IMR-90 (cell line): ENCODE measurements around the gene SNAP25. TPM values are rescaled to one million over a fixed set of nuclear protein-coding genes. Genes with fewer than 3 reads are reported as not detected.

ENCODE experiments used
- ATAC-seq: fragments of 200-7000 bp; cut with Tn5 transposase; 2 replicates; pipeline ENCODE4 v1.9.1; 2020; ENCODE audit warnings: low read depth, mild to moderate bottlenecking, moderate library complexity
- BruUV-seq: library from RNA; stranded (reverse); fragments of 400-500 nt; replicated peaks from 2 replicates; lab custom pipeline; 2021; lab: Mats Ljungman, UMichigan
- CTCF ChIA-PET: fragments of 300-600 bp; formaldehyde crosslinking; extraction: SDS; loops from one replicate; lab custom pipeline; 2021; ENCODE audit warnings: antibody characterized with exemption; lab: Yijun Ruan, JAX
- POLR2A ChIA-PET: fragments of 300-600 bp; sonication (Branson Sonifier 250); formaldehyde crosslinking; loops from one replicate; lab custom pipeline; 2022; ENCODE audit warnings: antibody characterized with exemption; ENCODE audit not compliant: unreplicated experiment; lab: Charles Lee
- DNase-seq: peaks from one replicate; pipeline ENCODE4 v3.0.0; 2013
- H2AFZ ChIP-seq: replicated peaks from 2 replicates; pipeline ENCODE3; 2013; ENCODE audit warnings: low read length, mild to moderate bottlenecking; ENCODE audit not compliant: poor library complexity
- H2AK5ac ChIP-seq: 2 replicates; pipeline ENCODE4 v1.6.1; 2013; ENCODE audit warnings: low read depth, low read length, inconsistent platforms
- H2AK9ac ChIP-seq: replicated peaks from 2 replicates; pipeline ENCODE3; 2013; ENCODE audit warnings: mild to moderate bottlenecking, low read depth, low read length, moderate library complexity; ENCODE audit not compliant: poor library complexity
- H2BK120ac ChIP-seq: 2 replicates; pipeline ENCODE4 v1.6.1; 2013; ENCODE audit warnings: low read depth, low read length, inconsistent platforms
- H2BK15ac ChIP-seq: 3 replicates; pipeline ENCODE4 v1.6.1; 2013; ENCODE audit warnings: low read depth, low read length, inconsistent platforms
- H2BK20ac ChIP-seq: 2 replicates; pipeline ENCODE4 v1.6.1; 2013; ENCODE audit warnings: low read depth, mild to moderate bottlenecking, inconsistent platforms, low read length, moderate library complexity
- H2BK5ac ChIP-seq: 2 replicates; pipeline ENCODE4 v1.6.1; 2013; ENCODE audit warnings: mild to moderate bottlenecking, low read depth, low read length, inconsistent platforms; ENCODE audit not compliant: poor library complexity, severe bottlenecking
- H3K14ac ChIP-seq: replicated peaks from 2 replicates; pipeline ENCODE4 v1.6.1; 2013; ENCODE audit warnings: low read depth, low read length, inconsistent platforms
- H3K18ac ChIP-seq: 2 replicates; pipeline ENCODE4 v1.6.1; 2013; ENCODE audit warnings: low read depth, low read length, control low read depth
- H3K23ac ChIP-seq: 2 replicates; pipeline ENCODE4 v1.6.1; 2013; ENCODE audit warnings: low read depth, low read length, inconsistent platforms
- H3K27ac ChIP-seq: 2 replicates; pipeline ENCODE4 v1.5.1; 2013; ENCODE audit warnings: mild to moderate bottlenecking, control low read depth, low read length; ENCODE audit not compliant: insufficient read depth
- H3K27me3 ChIP-seq: 2 replicates; pipeline ENCODE4 v1.6.1; 2013; ENCODE audit warnings: low read length; ENCODE audit not compliant: control insufficient read depth, insufficient read depth
- H3K36me3 ChIP-seq: 2 replicates; pipeline ENCODE4 v1.6.1; 2013; ENCODE audit warnings: low read length, mixed read lengths; ENCODE audit not compliant: control insufficient read depth, insufficient read depth
- H3K4ac ChIP-seq: 2 replicates; pipeline ENCODE4 v1.6.1; 2013; ENCODE audit warnings: low read depth, low read length, inconsistent platforms
- H3K4me1 ChIP-seq: 2 replicates; pipeline ENCODE4 v1.6.1; 2013; ENCODE audit warnings: low read length, mixed read lengths; ENCODE audit not compliant: control insufficient read depth, insufficient read depth
- H3K4me2 ChIP-seq: 2 replicates; pipeline ENCODE4 v1.6.1; 2013; ENCODE audit warnings: low read depth, mild to moderate bottlenecking, control low read depth, low read length, moderate library complexity
- H3K4me3 ChIP-seq: 2 replicates; pipeline ENCODE4 v1.5.1; 2013; ENCODE audit warnings: low read depth, mild to moderate bottlenecking, control low read depth, low read length, moderate library complexity; ENCODE audit not compliant: insufficient read depth
- H3K56ac ChIP-seq: 2 replicates; pipeline ENCODE4 v1.6.1; 2013; ENCODE audit warnings: low read length, inconsistent platforms; ENCODE audit not compliant: insufficient read depth; ENCODE audit errors: extremely low read depth
- H3K79me1 ChIP-seq, 2 experiments: 2 replicates each; pipeline ENCODE4 v1.6.1; 2013; ENCODE audit warnings: low read length in 2 of 2, inconsistent platforms in 1 of 2, low read depth in 1 of 2
- H3K9ac ChIP-seq: 2 replicates; pipeline ENCODE4 v1.6.1; 2013; ENCODE audit warnings: low read depth, low read length, control low read depth
- H3K9me1 ChIP-seq: 2 replicates; pipeline ENCODE4 v1.6.1; 2013; ENCODE audit warnings: low read length, inconsistent platforms; ENCODE audit not compliant: insufficient read depth
- H3K9me3 ChIP-seq: 2 replicates; pipeline ENCODE4 v1.6.1; 2013; ENCODE audit warnings: low read length; ENCODE audit not compliant: control insufficient read depth, insufficient read depth
- H4K20me1 ChIP-seq: 2 replicates; pipeline ENCODE4 v1.6.1; 2013; ENCODE audit warnings: low read length, inconsistent platforms; ENCODE audit not compliant: insufficient read depth
- H4K5ac ChIP-seq: 2 replicates; pipeline ENCODE4 v1.6.1; 2013; ENCODE audit warnings: mild to moderate bottlenecking, low read depth, low read length, control low read depth
- H4K8ac ChIP-seq, 2 experiments: 2 replicates each; pipeline ENCODE4 v1.6.1; 2013; ENCODE audit warnings: low read depth in 2 of 2, low read length in 2 of 2, control low read depth in 1 of 2, inconsistent platforms in 1 of 2
- H4K91ac ChIP-seq: 2 replicates; pipeline ENCODE4 v1.6.1; 2013; ENCODE audit warnings: low read depth, low read length, inconsistent platforms; ENCODE audit not compliant: insufficient read depth
- BHLHE40 ChIP-seq: fragments of 150-350 bp; IDR thresholded peaks from 2 replicates; pipeline ENCODE4 v1.6.1; 2016; ENCODE audit warnings: mild to moderate bottlenecking, low read depth, low read length
- CEBPB ChIP-seq: IDR thresholded peaks from 2 replicates; pipeline ENCODE4 v1.6.1; 2012; ENCODE audit warnings: low read depth, low read length, improper control_type of control experiment
- ELK1 ChIP-seq: fragments of 150-350 bp; IDR thresholded peaks from 2 replicates; pipeline ENCODE4 v1.6.1; 2016; ENCODE audit warnings: low read depth, mild to moderate bottlenecking, low read length, moderate library complexity, borderline replicate concordance
- FOS ChIP-seq: fragments of 150-350 bp; IDR thresholded peaks from 2 replicates; pipeline ENCODE4 v1.6.1; 2016; ENCODE audit warnings: low read depth, low read length
- MAFK ChIP-seq: IDR thresholded peaks from 2 replicates; pipeline ENCODE4 v1.6.1; 2012; ENCODE audit warnings: low read depth, low read length, improper control_type of control experiment
- MXI1 ChIP-seq: IDR thresholded peaks from 2 replicates; pipeline ENCODE4 v1.6.1; 2012; ENCODE audit warnings: low read depth, mild to moderate bottlenecking, low read length, moderate library complexity, borderline replicate concordance
- POLR2A ChIP-seq: IDR thresholded peaks from 2 replicates; pipeline ENCODE4 v1.6.1; 2012; ENCODE audit warnings: mild to moderate bottlenecking, low read depth, low read length
- RCOR1 ChIP-seq: IDR thresholded peaks from 2 replicates; pipeline ENCODE4 v1.6.1; 2012; ENCODE audit warnings: mild to moderate bottlenecking, low read length, improper control_type of control experiment; ENCODE audit not compliant: insufficient replicate concordance
- RFX5 ChIP-seq: IDR thresholded peaks from 2 replicates; pipeline ENCODE4 v1.8.0; 2012; ENCODE audit warnings: low read depth, mild to moderate bottlenecking, low read length, moderate library complexity
- WGBS, 2 experiments: methylation state at CpG; one replicate each; pipeline versions ENCODE4 v1.1.5 to v1.1.7; 2013; ENCODE audit warnings: missing lambda C conversion rate in 2 of 2; ENCODE audit not compliant: insufficient read length in 1 of 2; ENCODE audit errors: extremely low coverage in 2 of 2; 5-methylcytosine and 5-hydroxymethylcytosine counted together
- dilution Hi-C: fragments of 300-500 bp; cut with HindIII; formaldehyde crosslinking; loops from one replicate; pipeline ENCODE4 v1.14.3; 2018; ENCODE audit warnings: low sequenced_read_pairs; ENCODE audit not compliant: unreplicated experiment
- in situ Hi-C: fragments of 300-500 bp; cut with MboI; formaldehyde crosslinking; loops from 3 replicates; pipeline ENCODE4 v1.14.3; 2019; ENCODE audit warnings: low sequenced_read_pairs, inconsistent platforms, mixed read lengths
- intact Hi-C: fragments of 100-400 bp; cut with micrococcal nuclease; formaldehyde crosslinking; loops from 2 replicates; pipeline ENCODE4 v1.10.0; 2022
- polyA plus RNA-seq, 3 experiments: library from polyadenylated mRNA; depleted of rRNA; stranded (reverse); fragments of >200 nt; gene quantifications; 2 replicates each; pipeline ENCODE4 v1.2.3, GENCODE V29; 2012; ENCODE audit warnings: low replicate concordance in 1 of 3
- total RNA-seq: library from RNA; depleted of rRNA; stranded (reverse); fragments of >200 nt; gene quantifications from 2 replicates; pipeline ENCODE4 v1.2.3, GENCODE V29; 2012

The SNAP25 gene
- total and polyA plus RNA-seq, 2 of the 4 experiments (the other 2 are of a cell fraction) = 1.1 to 2.8 TPM

- no TSS peak for BruUV-seq
- in situ Hi-C loops (no loop called here), intact Hi-C loops (no loop called here), dilution Hi-C loops (no loop called here)
- no peak overlapping the region for H3K27ac ChIP-seq
- H3K79me1 ChIP-seq = no peaks in the 10 kb centered on the region
- no peak overlapping the region for H2BK120ac ChIP-seq
- H3K4me3 ChIP-seq = no peak overlapping the region
- H3K23ac ChIP-seq = no peak overlapping the region
- ChIA-PET POLR2A (no interaction called here), CTCF (interaction anchor here (0.7 kb wide), 1 partner anchor 104 kb away, joined by 4 read pairs; no protein-coding TSS in a partner anchor)
- peaks cover 4% of the 10 kb centered on the region for H3K4me1 ChIP-seq
- peaks cover 6% of the 10 kb centered on the region for H3K36me3 ChIP-seq
- no peak overlapping the region for H2BK20ac ChIP-seq
- no CpG with 5 or more reads among the region's 1 CpG for WGBS, 2 experiments
- no peak overlapping the region for H2BK5ac ChIP-seq
- no peak overlapping the region for H3K56ac ChIP-seq
- no peak overlapping the region for H4K8ac ChIP-seq
- no peaks in the 10 kb centered on the region for H3K9me1 ChIP-seq
- no peak overlapping the region for H4K91ac ChIP-seq
- H3K4me2 ChIP-seq = no peak overlapping the region
- H2AK5ac ChIP-seq = no peak overlapping the region; the same call in 1 of the 2 replicates
- H4K20me1 ChIP-seq = no peaks in the 10 kb centered on the region
- H4K5ac ChIP-seq = peak overlapping the region; percentile 26; the same call in 1 of the 2 replicates
- TF ChIP-seq FOS (no peak), ELK1 (no peak), CEBPB (no peak), MAFK (no peak), POLR2A (no peak), MXI1 (no peak), BHLHE40 (no peak), RFX5 (no peak), RCOR1 (no peak)
- no peak overlapping the region for H3K4ac ChIP-seq
- no peak for ATAC-seq
- 0 out of 3 replicates have a peak overlapping the region, but pooled peaks have one; percentile 44 for H2BK15ac ChIP-seq
- no peaks in the 10 kb centered on the region for H3K9me3 ChIP-seq
- H2AK9ac ChIP-seq = no peak overlapping the region
- H2AFZ ChIP-seq = no peak overlapping the region
- H3K9ac ChIP-seq = no peak overlapping the region
- peak overlapping the region; percentile 76; the same call in 1 of the 2 replicates for H3K18ac ChIP-seq
- no peak overlapping the region for H3K14ac ChIP-seq
- DNase-seq = no peak
- H3K27me3 ChIP-seq = no peaks in the 10 kb centered on the region
These were observed 78.6 kb downstream of the SNAP25 start for GRCh38 chr20:10297223-10297622.
